ENCODE results near the gene GATD1.

The GATD1 gene

DNA sequence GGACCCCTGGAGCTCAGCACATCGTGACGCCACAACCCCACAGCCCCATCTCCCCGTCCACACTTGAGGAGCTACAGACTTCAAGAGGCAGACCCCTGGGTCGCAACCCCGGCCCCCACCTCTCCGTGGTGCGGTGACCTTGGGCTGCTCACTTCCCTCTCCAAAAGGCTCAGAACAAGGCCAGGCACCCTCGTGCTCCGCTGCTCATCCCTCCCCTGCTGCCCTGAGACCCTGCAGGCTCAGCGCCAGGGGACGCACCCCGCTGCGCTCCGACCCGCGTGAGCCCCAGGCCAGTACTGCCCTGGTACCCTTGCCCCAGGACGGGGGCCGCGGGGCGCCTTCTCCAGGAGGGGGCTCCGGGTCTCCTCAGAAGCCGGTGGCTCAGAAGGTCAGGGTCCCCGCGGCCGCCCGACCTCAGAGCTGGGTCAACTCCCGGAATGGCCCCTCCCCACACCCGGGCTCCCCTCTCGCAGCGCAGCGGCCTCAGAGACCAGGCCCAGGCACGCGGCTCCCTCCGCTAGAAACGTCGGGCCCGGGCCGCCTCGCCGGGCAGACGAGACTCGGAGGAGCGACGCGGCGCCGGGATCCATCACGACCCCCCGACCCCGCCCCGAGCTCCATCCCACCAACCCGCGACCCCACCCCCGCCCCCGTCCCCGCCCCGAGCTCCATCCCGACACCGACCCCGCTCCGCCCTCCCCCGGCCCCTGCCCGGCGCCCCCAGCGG, 563 bp downstream of the GATD1 start:
- peak overlapping the region; percentile 75 for H3K27ac ChIP-seq
- in situ Hi-C loops (cut with HindIII; ENCODE audit: low pct_ligation_motif_present, low sequenced_read_pairs) = no loop called here
- TF ChIP-seq, protein P1, sequence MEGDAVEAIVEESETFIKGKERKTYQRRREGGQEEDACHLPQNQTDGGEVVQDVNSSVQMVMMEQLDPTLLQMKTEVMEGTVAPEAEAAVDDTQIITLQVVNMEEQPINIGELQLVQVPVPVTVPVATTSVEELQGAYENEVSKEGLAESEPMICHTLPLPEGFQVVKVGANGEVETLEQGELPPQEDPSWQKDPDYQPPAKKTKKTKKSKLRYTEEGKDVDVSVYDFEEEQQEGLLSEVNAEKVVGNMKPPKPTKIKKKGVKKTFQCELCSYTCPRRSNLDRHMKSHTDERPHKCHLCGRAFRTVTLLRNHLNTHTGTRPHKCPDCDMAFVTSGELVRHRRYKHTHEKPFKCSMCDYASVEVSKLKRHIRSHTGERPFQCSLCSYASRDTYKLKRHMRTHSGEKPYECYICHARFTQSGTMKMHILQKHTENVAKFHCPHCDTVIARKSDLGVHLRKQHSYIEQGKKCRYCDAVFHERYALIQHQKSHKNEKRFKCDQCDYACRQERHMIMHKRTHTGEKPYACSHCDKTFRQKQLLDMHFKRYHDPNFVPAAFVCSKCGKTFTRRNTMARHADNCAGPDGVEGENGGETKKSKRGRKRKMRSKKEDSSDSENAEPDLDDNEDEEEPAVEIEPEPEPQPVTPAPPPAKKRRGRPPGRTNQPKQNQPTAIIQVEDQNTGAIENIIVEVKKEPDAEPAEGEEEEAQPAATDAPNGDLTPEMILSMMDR (IDR thresholded peaks at IDR 0.05; ENCODE audit: low read depth, low read length, missing control alignments) = peak; percentile 15
- peaks cover 23% of the 10 kb centered on the region for H3K36me3 ChIP-seq (replicated peaks)
- no peaks in the 10 kb centered on the region for H3K27me3 ChIP-seq (replicated peaks)
- peak overlapping the region; percentile 76 for H3K4me3 ChIP-seq (ENCODE audit: low read depth, low read length)
- no peak for DNase-seq

DNA sequence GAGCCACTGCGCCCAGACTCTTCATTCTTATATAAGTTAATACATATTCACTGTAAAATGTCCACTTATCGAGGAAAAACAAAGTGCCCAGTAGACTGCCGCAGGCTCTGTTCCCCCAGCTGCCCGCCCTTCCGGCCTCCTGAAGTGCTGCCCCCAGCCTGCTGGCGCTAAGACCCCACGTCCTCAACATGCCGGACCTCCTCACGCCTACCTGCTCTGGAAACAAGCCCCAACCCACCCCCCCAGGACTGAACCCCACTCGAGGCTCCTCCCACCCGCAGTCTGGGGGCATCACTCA, 1.1 kb downstream of the GATD1 start:
- in situ Hi-C loops (cut with HindIII; ENCODE audit: low pct_ligation_motif_present, low sequenced_read_pairs) = no loop called here
- TF ChIP-seq, protein P1 (IDR thresholded peaks at IDR 0.05; ENCODE audit: low read depth, low read length, missing control alignments) = no peak
- Histone ChIP-seq H3K4me3 (ENCODE audit: low read depth, low read length) (peak overlapping the region; percentile 76), H3K27me3 (replicated peaks) (no peaks in the 10 kb centered on the region), H3K27ac (no peak overlapping the region), H3K36me3 (replicated peaks) (peaks cover 28% of the 10 kb centered on the region)
- DNase-seq = no peak

- peak overlapping the region; percentile 24 for H3K4me3 ChIP-seq (ENCODE audit: low read depth, low read length)
- DNase-seq = peak; percentile 35
- in situ Hi-C loops (cut with HindIII; ENCODE audit: low pct_ligation_motif_present, low sequenced_read_pairs) = no loop called here
Measured at GRCh38 chr11:774873-775592, 2.3 kb downstream of the GATD1 start.

GRCh38 chr11:773830-774229, 3.5 kb downstream of the GATD1 start:
- DNase-seq = no peak
- H3K27me3 ChIP-seq (replicated peaks) = no peaks in the 10 kb centered on the region
- H3K4me3 ChIP-seq (ENCODE audit: low read depth, low read length) = no peak overlapping the region
- in situ Hi-C loops (cut with HindIII; ENCODE audit: low pct_ligation_motif_present, low sequenced_read_pairs) = no loop called here
- TF ChIP-seq, protein P1 (IDR thresholded peaks at IDR 0.05; ENCODE audit: low read depth, low read length, missing control alignments) = no peak
- H3K27ac ChIP-seq = no peak overlapping the region
- peaks cover 45% of the 10 kb centered on the region for H3K36me3 ChIP-seq (replicated peaks)

More at GRCh38 chr11:774873-775592, 2.3 kb downstream of the GATD1 start:
- H3K27ac ChIP-seq = no peak overlapping the region
- TF ChIP-seq, protein P1 (IDR thresholded peaks at IDR 0.05; ENCODE audit: low read depth, low read length, missing control alignments) = peak; percentile 2
- peaks cover 40% of the 10 kb centered on the region for H3K36me3 ChIP-seq (replicated peaks)
- H3K27me3 ChIP-seq (replicated peaks) = no peaks in the 10 kb centered on the region

DNA sequence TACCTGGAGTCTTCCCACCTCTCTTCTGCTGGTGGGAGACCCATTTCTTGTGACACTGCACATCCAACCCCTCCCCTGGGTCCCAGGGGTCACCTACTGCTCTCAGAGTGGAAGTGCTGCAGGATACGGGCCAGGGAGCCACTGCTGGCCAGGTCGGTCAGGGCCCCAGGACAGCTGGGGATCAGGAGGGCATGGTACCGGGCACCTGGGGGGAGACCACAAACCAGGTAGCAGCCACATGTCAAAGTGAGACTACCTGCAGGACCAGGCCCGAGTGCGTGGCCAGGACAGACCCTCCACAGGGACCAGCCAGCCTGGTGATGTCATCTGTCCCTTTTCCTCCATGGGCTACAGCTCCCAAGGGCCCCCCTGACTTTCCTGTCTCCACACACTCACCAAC, 3.9 kb downstream of the GATD1 start:
- DNase-seq = no peak
- Histone ChIP-seq H3K27ac (no peak overlapping the region), H3K36me3 (replicated peaks) (peaks cover 45% of the 10 kb centered on the region), H3K4me3 (ENCODE audit: low read depth, low read length) (no peak overlapping the region), H3K27me3 (replicated peaks) (no peaks in the 10 kb centered on the region)
- TF ChIP-seq, protein P1 (IDR thresholded peaks at IDR 0.05; ENCODE audit: low read depth, low read length, missing control alignments) = no peak
- in situ Hi-C loops (cut with HindIII; ENCODE audit: low pct_ligation_motif_present, low sequenced_read_pairs) = no loop called here

All from brain microvascular endothelial cell (primary cell).